SK-N-SH (cell line): ENCODE results near the gene HMG20A. TPM values are rescaled to one million over a fixed set of nuclear protein-coding genes. Genes with fewer than 3 reads are reported as not detected.

Experiments used
- CTCF ChIA-PET: fragments of 300-600, 350-600 bp; formaldehyde crosslinking; extraction: SDS; loops from one replicate; lab custom pipeline; 2021; lab: Yijun Ruan, JAX
- POLR2A ChIA-PET: fragments of 350-600 bp; sonication (Branson Sonifier 250); formaldehyde crosslinking; extraction: SDS; loops from one replicate; lab custom pipeline; 2020; ENCODE audit warnings: antibody characterized with exemption, inconsistent platforms; lab: Yijun Ruan, JAX
- DNase-seq: peaks from one replicate; pipeline ENCODE4 v3.0.0; 2012
- H2AFZ ChIP-seq: fragments of 200-600 bp; sonication (generic); 2 replicates; pipeline ENCODE4 v1.8.1; 2016; ENCODE audit warnings: antibody characterized with exemption, mild to moderate bottlenecking, low read depth
- H3F3A ChIP-seq: fragments of 200-600 bp; sonication (generic); replicated peaks from 2 replicates; pipeline ENCODE3; 2016; ENCODE audit warnings: antibody characterized with exemption, mild to moderate bottlenecking; ENCODE audit not compliant: insufficient read depth
- H3K27ac ChIP-seq, 2 experiments: fragments of 200-500 bp in 1 of 2; fragments of 200-600 bp in 1 of 2; sonication (Bioruptor generic) in 1 of 2; sonication (generic), shearing (Covaris generic) in 1 of 2; 2 replicates each; pipeline versions ENCODE4 v1.5.1 to v1.6.1; 2014 to 2016; ENCODE audit warnings: low read depth in 2 of 2, inconsistent platforms in 1 of 2, low read length in 1 of 2, mild to moderate bottlenecking in 1 of 2, mixed read lengths in 1 of 2
- H3K27me3 ChIP-seq: fragments of 200-600 bp; sonication (generic), shearing (Covaris generic); 2 replicates; pipeline ENCODE4 v1.6.1; 2016; ENCODE audit warnings: mixed run types; ENCODE audit not compliant: insufficient read depth
- H3K36me3 ChIP-seq, 2 experiments: fragments of 200-500 bp in 1 of 2; fragments of 200-600 bp in 1 of 2; sonication (Bioruptor generic) in 1 of 2; sonication (generic) in 1 of 2; replicated peaks in 1 of 2; 2 replicates each; pipeline versions ENCODE3 to v1.5.1; 2014 to 2016; ENCODE audit warnings: low read length in 1 of 2, mild to moderate bottlenecking in 1 of 2; ENCODE audit not compliant: insufficient read depth in 2 of 2, control insufficient read depth in 1 of 2
- H3K4me1 ChIP-seq, 2 experiments: fragments of 200-500 bp in 1 of 2; fragments of 200-600 bp in 1 of 2; sonication (Bioruptor generic) in 1 of 2; sonication (generic), shearing (Covaris generic) in 1 of 2; 2 replicates each; pipeline versions ENCODE4 v1.5.1 to v1.6.1; 2014 to 2016; ENCODE audit warnings: low read depth in 1 of 2, low read length in 1 of 2, mixed run types in 1 of 2; ENCODE audit not compliant: insufficient read depth in 2 of 2, control insufficient read depth in 1 of 2
- H3K4me2 ChIP-seq: fragments of 200-600 bp; sonication (generic), shearing (Covaris generic); 2 replicates; pipeline ENCODE4 v1.6.1; 2017; ENCODE audit warnings: mixed run types
- H3K4me3 ChIP-seq, 2 experiments: fragments of 200-500 bp in 1 of 2; fragments of 200-600 bp in 1 of 2; sonication (Bioruptor generic) in 1 of 2; sonication (generic), shearing (Covaris generic) in 1 of 2; 2 replicates each; pipeline versions ENCODE4 v1.5.1 to v1.8.1; 2014 to 2016; ENCODE audit warnings: low read depth in 2 of 2, inconsistent platforms in 1 of 2, low read length in 1 of 2, mild to moderate bottlenecking in 1 of 2, mixed read lengths in 1 of 2, moderate library complexity in 1 of 2
- H3K79me2 ChIP-seq: fragments of 200-600 bp; sonication (generic); 2 replicates; pipeline ENCODE4 v1.8.1; 2017; ENCODE audit warnings: mild to moderate bottlenecking; ENCODE audit not compliant: insufficient read depth
- H3K9ac ChIP-seq: fragments of 200-600 bp; sonication (generic); 2 replicates; pipeline ENCODE4 v1.6.1; 2017; ENCODE audit warnings: mixed run types
- H3K9me2 ChIP-seq: fragments of 200-600 bp; sonication (generic); 2 replicates; pipeline ENCODE4 v1.6.1; 2017; ENCODE audit warnings: mixed run types
- H3K9me3 ChIP-seq: fragments of 200-600 bp; sonication (generic); 2 replicates; pipeline ENCODE4 v1.6.1; 2017; ENCODE audit warnings: mixed run types, mild to moderate bottlenecking, moderate library complexity
- H4K20me1 ChIP-seq: fragments of 200-600 bp; sonication (generic); 2 replicates; pipeline ENCODE4 v1.6.1; 2017; ENCODE audit warnings: mild to moderate bottlenecking, mixed run types; ENCODE audit not compliant: insufficient read depth
- ELF1 ChIP-seq: IDR thresholded peaks from 2 replicates; pipeline ENCODE4 v1.4.0; 2012
- EP300 ChIP-seq, 2 experiments: IDR thresholded peaks; 2 replicates each; pipeline versions ENCODE4 v1.4.0 to v1.6.1; 2012; ENCODE audit warnings: borderline replicate concordance in 1 of 2, low read depth in 1 of 2, low read length in 1 of 2
- EZH2phosphoT487 ChIP-seq: fragments of 200-600 bp; sonication (generic); IDR thresholded peaks from 2 replicates; pipeline ENCODE4 v1.6.1; 2017; ENCODE audit warnings: low read depth, mixed run types, mild to moderate bottlenecking, antibody characterized with exemption, moderate library complexity, borderline replicate concordance
- FOXJ3 ChIP-seq: sonication (generic); formaldehyde crosslinking; IDR thresholded peaks from 2 replicates; pipeline ENCODE4 v1.5.1; 2020; ENCODE audit warnings: mild to moderate bottlenecking, missing genetic modification reagents
- GABPA ChIP-seq: IDR thresholded peaks from 2 replicates; pipeline ENCODE4 v1.4.0; 2012; ENCODE audit warnings: low read depth, mild to moderate bottlenecking
- GATA2 ChIP-seq: sonication (generic); formaldehyde crosslinking; IDR thresholded peaks from 2 replicates; pipeline ENCODE4 v1.5.0; 2020; ENCODE audit warnings: mild to moderate bottlenecking, missing genetic modification reagents
- JUND ChIP-seq: IDR thresholded peaks from 2 replicates; pipeline ENCODE4 v1.4.0; 2012
- MAX ChIP-seq: IDR thresholded peaks from 2 replicates; pipeline ENCODE4 v1.4.0; 2012; ENCODE audit warnings: low read depth
- MEF2A ChIP-seq: IDR thresholded peaks from 2 replicates; pipeline ENCODE4 v1.4.0; 2012; ENCODE audit warnings: low read depth, borderline replicate concordance
- NFIC ChIP-seq: IDR thresholded peaks from 2 replicates; pipeline ENCODE4 v1.4.0; 2012; ENCODE audit warnings: borderline replicate concordance
- NRF1 ChIP-seq: IDR thresholded peaks from 2 replicates; pipeline ENCODE4 v1.6.1; 2012; ENCODE audit warnings: low read depth, mild to moderate bottlenecking, low read length
- PBX3 ChIP-seq: IDR thresholded peaks from 2 replicates; pipeline ENCODE4; 2012
- POLR2AphosphoS5 ChIP-seq: IDR thresholded peaks from 2 replicates; pipeline ENCODE4 v1.6.1; 2012; ENCODE audit warnings: low read depth, low read length
- RAD21 ChIP-seq: IDR thresholded peaks from 2 replicates; pipeline ENCODE4 v1.6.1; 2012; ENCODE audit warnings: mild to moderate bottlenecking, low read length
- RCOR1 ChIP-seq: fragments of 150-350 bp; IDR thresholded peaks from 2 replicates; pipeline ENCODE4 v1.6.1; 2017; ENCODE audit warnings: antibody characterized with exemption, low read length
- REST ChIP-seq: IDR thresholded peaks from 2 replicates; pipeline ENCODE4 v1.6.1; 2012; ENCODE audit warnings: mild to moderate bottlenecking, low read depth, low read length, moderate library complexity
- RFX5 ChIP-seq: IDR thresholded peaks from 2 replicates; pipeline ENCODE4 v1.6.1; 2012; ENCODE audit warnings: mild to moderate bottlenecking, improper control_type of control experiment, low read length
- TCF12 ChIP-seq: IDR thresholded peaks from 2 replicates; pipeline ENCODE4 v1.4.0; 2012
- USF2 ChIP-seq: fragments of 150-350 bp; IDR thresholded peaks from 2 replicates; pipeline ENCODE4 v1.6.1; 2017; ENCODE audit warnings: antibody characterized with exemption, low read length, low read depth, borderline replicate concordance
- YY1 ChIP-seq: IDR thresholded peaks from 2 replicates; pipeline ENCODE4 v1.4.0; 2012; ENCODE audit warnings: low read depth, mild to moderate bottlenecking
- ZBTB33 ChIP-seq: IDR thresholded peaks from 2 replicates; pipeline ENCODE4 v1.4.0; 2012; ENCODE audit warnings: low read depth, borderline replicate concordance
- WGBS: methylation state at CpG from one replicate; pipeline ENCODE4 v1.1.6; 2017; ENCODE audit warnings: low lambda C conversion rate; 5-methylcytosine and 5-hydroxymethylcytosine counted together
- polyA plus RNA-seq, 3 experiments: library from polyadenylated mRNA; depleted of rRNA; stranded (reverse); fragments of >200 nt; gene quantifications; 2 replicates each; pipeline ENCODE4 v1.2.3, GENCODE V29; 2012

Gene HMG20A
- polyA plus RNA-seq, 1 of the 3 experiments (the other 2 are of a cell fraction), result 27.7 TPM

GRCh38 chr15:77412972-77413698 is 7.6 kb upstream of the HMG20A start (continued):
- no peak for TF ChIP-seq GATA2 (CRISPR knock-in tag)
- no peak for TF ChIP-seq JUND
- TF ChIP-seq NFIC, result no peak
- TF ChIP-seq RAD21, result no peak
- no peak for TF ChIP-seq TCF12
- no peak for TF ChIP-seq EZH2phosphoT487
- no peak for TF ChIP-seq RCOR1

GRCh38 chr15:77413699-77414349 is 6.9 kb upstream of the HMG20A start:
- Histone ChIP-seq H3F3A (peaks cover 13% of the 10 kb centered on the region), H4K20me1 (peaks cover 87% of the 10 kb centered on the region)
- POLR2A ChIA-PET, result no interaction called here

More at GRCh38 chr15:77413699-77414349, 6.9 kb upstream of the HMG20A start:
- Histone ChIP-seq H3K36me3 (no peaks in the 10 kb centered on the region), H3K9ac (no peak overlapping the region), H3K9me3 (no peaks in the 10 kb centered on the region), H3K4me2 (no peak overlapping the region), H2AFZ (no peak overlapping the region), H3K27ac (no peak overlapping the region), H3K9me2 (no peaks in the 10 kb centered on the region), H3K27me3 (no peaks in the 10 kb centered on the region), H3K4me1 (peaks cover 5 to 35% of the 10 kb centered on the region in 2 experiments; a peak in 3 of 4 replicates), H3K79me2 (peaks cover 100% of the 10 kb centered on the region), H3K4me3 (no peak overlapping the region)
- TF ChIP-seq RAD21 (no peak), TCF12 (no peak), MEF2A (no peak), PBX3 (no peak), ELF1 (no peak), GATA2 (CRISPR knock-in tag) (no peak), ZBTB33 (no peak), NRF1 (no peak), FOXJ3 (no peak), REST (no peak), MAX (no peak), GABPA (no peak), EP300 (IDR thresholded peaks at IDR 0.05; ENCODE audit: borderline replicate concordance in 1 of 2, low read depth in 1 of 2, low read length in 1 of 2) (no peak), RFX5 (no peak), RCOR1 (no peak), YY1 (no peak), NFIC (no peak), POLR2AphosphoS5 (no peak), USF2 (no peak)
- DNase-seq, result no peak
- CTCF ChIA-PET, result no interaction called here
- WGBS, result 96% methylated on average over 4 of the region's 4 CpGs
